PC-9 (cell line): ENCODE measurements around the gene ARPP21.

Source experiments
- CTCF ChIP-seq: fragments of 200-600 bp; sonication (generic); conservative IDR thresholded peaks from 2 replicates; pipeline ENCODE4 v1.6.1; 2017; ENCODE audit warnings: mixed run types, antibody characterized with exemption, mild to moderate bottlenecking, moderate library complexity
- EZH2 ChIP-seq: fragments of 200-600 bp; sonication (generic); IDR thresholded peaks from 2 replicates; pipeline ENCODE4 v1.8.0; 2017; ENCODE audit warnings: antibody characterized with exemption, low read depth

- TF ChIP-seq CTCF (no peak), EZH2 (no peak)
Observed at GRCh38 chr3:35651851-35652250, 12.5 kb downstream of the ARPP21 start.
